ENCODE measurements around the gene HDAC4. TPM values are rescaled to one million over a fixed set of nuclear protein-coding genes. Genes with fewer than 3 reads are reported as not detected.

HDAC4 gene
- total and polyA plus RNA-seq, 9 of the 15 experiments (the other 6 are each of a cell fraction or from before 2014, with no cell fraction given), result 0.11 to 20.2 (median 4.0) TPM

GRCh38 chr2:239401067-239401880 is 454 bp upstream of the HDAC4 start (continued):
- TF ChIP-seq RREB1 (CRISPR knock-in tag; IDR thresholded peaks at IDR 0.05), result no peak
- no peak for TF ChIP-seq ZNF57 (CRISPR knock-in tag; IDR thresholded peaks at IDR 0.05)
- no peak for TF ChIP-seq ZNF23 (CRISPR knock-in tag; IDR thresholded peaks at IDR 0.05)
- TF ChIP-seq ZNF444 (CRISPR knock-in tag; IDR thresholded peaks at IDR 0.05), result no peak
- TF ChIP-seq CBX2 (IDR thresholded peaks at IDR 0.05; ENCODE audit: insufficient read depth, low read length, poor library complexity, severe bottlenecking), result no peak
- TF ChIP-seq GTF2B (IDR thresholded peaks at IDR 0.05; ENCODE audit: extremely low read depth, insufficient read length), result no peak
- TF ChIP-seq ZSCAN29 (IDR thresholded peaks at IDR 0.05), result no peak
- no peak for TF ChIP-seq MYBL2 (IDR thresholded peaks at IDR 0.05; ENCODE audit: low read depth)
- TF ChIP-seq MYBL2 (CRISPR knock-in tag; IDR thresholded peaks at IDR 0.05; ENCODE audit: borderline replicate concordance), result no peak
- TF ChIP-seq ZNF133 (CRISPR knock-in tag; IDR thresholded peaks at IDR 0.05), result no peak
- no peak for TF ChIP-seq ZNF79 (CRISPR knock-in tag; IDR thresholded peaks at IDR 0.05; ENCODE audit: low read depth)
- peak in 1 of 2 experiments; percentile 74; a peak in 2 of 4 replicates for TF ChIP-seq HDAC1 (IDR thresholded peaks at IDR 0.05)
- TF ChIP-seq TSC22D4 (tag; IDR thresholded peaks at IDR 0.05), result no peak
- TF ChIP-seq CBFB (CRISPR knock-in tag; IDR thresholded peaks at IDR 0.05), result peak; percentile 89; the same call in 1 of the 2 replicates
- no peak for TF ChIP-seq ZNF232 (CRISPR knock-in tag; IDR thresholded peaks at IDR 0.05)
- TF ChIP-seq ZNF3 (CRISPR knock-in tag; IDR thresholded peaks at IDR 0.05), result no peak
- TF ChIP-seq NFIC (IDR thresholded peaks at IDR 0.05), result peak; percentile 50; the same call in 1 of the 2 replicates
- TF ChIP-seq SP1 (CRISPR knock-in tag; IDR thresholded peaks at IDR 0.05), result peak; percentile 91
- TF ChIP-seq ZBED1 (IDR thresholded peaks at IDR 0.05), result no peak
- no peak for TF ChIP-seq EP300 (IDR thresholded peaks at IDR 0.05; ENCODE audit: low read length)
- no peak for TF ChIP-seq ZBTB8A (IDR thresholded peaks at IDR 0.05; ENCODE audit: partially characterized antibody)
- TF ChIP-seq KAT7 (CRISPR knock-in tag; IDR thresholded peaks at IDR 0.05; ENCODE audit: borderline replicate concordance), result no peak; the same call in 1 of the 2 replicates
- TF ChIP-seq ZFP1 (CRISPR knock-in tag; IDR thresholded peaks at IDR 0.05), result no peak
- no peak for TF ChIP-seq WHSC1 (IDR thresholded peaks at IDR 0.05; ENCODE audit: low read length)
- TF ChIP-seq RFX1 (IDR thresholded peaks at IDR 0.05), result no peak
- peak; percentile 91 for TF ChIP-seq TAF7 (tag; IDR thresholded peaks at IDR 0.05)
